K562 (cell line): ENCODE data around the gene ZEB2. TPM values are rescaled to one million over a fixed set of nuclear protein-coding genes. Genes with fewer than 3 reads are reported as not detected.
A peak's percentile ranks its signal among the peaks of the same experiment; 100 is the strongest.

Experiments
- CHD1 ChIP-seq: fragments of 200-600 bp; sonication (generic); IDR thresholded peaks from one replicate; pipeline ENCODE4 v1.6.1; 2012; ENCODE audit warnings: mild to moderate bottlenecking, moderate library complexity, low read length, inconsistent platforms
- CXXC5 ChIP-seq: fragments of 250-450 bp; sonication (Bioruptor Pico); IDR thresholded peaks from 2 replicates; pipeline ENCODE4 v1.8.0; 2022; ENCODE audit warnings: inconsistent platforms, mild to moderate bottlenecking, moderate library complexity
- DPF2 ChIP-seq: fragments of 450-650 bp; IDR thresholded peaks from 2 replicates; pipeline ENCODE4 v1.6.1; 2016
- ETV1 ChIP-seq: fragments of 450-650 bp; conservative IDR thresholded peaks from 2 replicates; pipeline ENCODE4 v1.6.1; 2016; ENCODE audit warnings: missing genetic modification characterization, control low read depth, low read depth, missing compliant biosample characterization
- GTF2A2 ChIP-seq: IDR thresholded peaks from 2 replicates; pipeline ENCODE4 v1.6.1; 2016; ENCODE audit warnings: mild to moderate bottlenecking, missing genetic modification characterization, missing compliant biosample characterization
- HDGF ChIP-seq: fragments of 450-650 bp; IDR thresholded peaks from 2 replicates; pipeline ENCODE4 v1.6.1; 2016
- HEY1 ChIP-seq: fragments of 250-450 bp; sonication (Bioruptor Pico); IDR thresholded peaks from 2 replicates; pipeline ENCODE4 v1.5.0; 2020; ENCODE audit warnings: mild to moderate bottlenecking, moderate library complexity, borderline replicate concordance
- KLF10 ChIP-seq: fragments of 250-450 bp; sonication (Bioruptor Pico); IDR thresholded peaks from 2 replicates; pipeline ENCODE4 v1.6.1; 2021; ENCODE audit warnings: matching md5 sums
- LEF1 ChIP-seq: fragments of 450-650 bp; IDR thresholded peaks from 2 replicates; pipeline ENCODE4 v1.6.1; 2016; ENCODE audit warnings: mild to moderate bottlenecking
- MLLT1 ChIP-seq, 2 experiments: fragments of 450-650 bp; IDR thresholded peaks; 2 replicates each; pipeline ENCODE4 v1.6.1; 2016
- MTA3 ChIP-seq: fragments of 450-650 bp; formaldehyde crosslinking; IDR thresholded peaks from 2 replicates; pipeline ENCODE4 v1.6.1; 2017; ENCODE audit warnings: mild to moderate bottlenecking, borderline replicate concordance
- NCOA2 ChIP-seq, 2 experiments: fragments of 450-650 bp; IDR thresholded peaks; 2 replicates each; pipeline ENCODE4 v1.6.1; 2018; ENCODE audit warnings: mild to moderate bottlenecking in 2 of 2, moderate library complexity in 1 of 2; ENCODE audit not compliant: partially characterized antibody in 2 of 2
- NFIX ChIP-seq: fragments of 250-450 bp; sonication (Bioruptor Pico); IDR thresholded peaks from 2 replicates; pipeline ENCODE4 v1.4.0; 2020; ENCODE audit warnings: low read depth, mild to moderate bottlenecking, moderate library complexity
- NRF1 ChIP-seq, 2 experiments: fragments of 450-650 bp; IDR thresholded peaks in 1 of 2; conservative IDR thresholded peaks in 1 of 2; 2 replicates each; pipeline ENCODE4 v1.6.1; 2014; ENCODE audit warnings: mild to moderate bottlenecking in 2 of 2
- RAD21 ChIP-seq, 2 experiments: fragments of 250-450 bp in 1 of 2; fragments of 450-650 bp in 1 of 2; sonication (Bioruptor Pico) in 1 of 2; formaldehyde crosslinking in 1 of 2; IDR thresholded peaks in 1 of 2; conservative IDR thresholded peaks in 1 of 2; 2 replicates each; pipeline versions ENCODE4 v1.4.0 to v1.8.0; 2020 to 2022; ENCODE audit warnings: mild to moderate bottlenecking in 2 of 2, moderate library complexity in 1 of 2
- RBM25 ChIP-seq: fragments of 200-400 bp; formaldehyde crosslinking; IDR thresholded peaks from 2 replicates; pipeline ENCODE4 v1.6.1; 2018; ENCODE audit warnings: low read length, low read depth, moderate library complexity; ENCODE audit not compliant: severe bottlenecking
- SPI1 ChIP-seq: IDR thresholded peaks from 2 replicates; pipeline ENCODE4 v1.6.1; 2011; ENCODE audit warnings: low read depth, low read length, control low read depth, borderline replicate concordance
- YBX1 ChIP-seq: fragments of 450-650 bp; IDR thresholded peaks from 2 replicates; pipeline ENCODE4 v1.7.1; 2016; ENCODE audit warnings: mild to moderate bottlenecking
- ZBTB8A ChIP-seq: fragments of 450-650 bp; IDR thresholded peaks from 2 replicates; pipeline ENCODE4 v1.6.1; 2018; ENCODE audit warnings: mild to moderate bottlenecking, moderate library complexity; ENCODE audit not compliant: partially characterized antibody
- ZBTB9 ChIP-seq: fragments of 450-650 bp; formaldehyde crosslinking; IDR thresholded peaks from 2 replicates; pipeline ENCODE4 v1.4.0; 2020; ENCODE audit warnings: mild to moderate bottlenecking, moderate library complexity
- ZNF311 ChIP-seq: fragments of 250-450 bp; sonication (Bioruptor Pico); IDR thresholded peaks from 2 replicates; pipeline ENCODE4 v1.4.0; 2020; ENCODE audit warnings: mild to moderate bottlenecking, moderate library complexity
- ZNF609 ChIP-seq: sonication (generic); formaldehyde crosslinking; IDR thresholded peaks from 2 replicates; pipeline ENCODE4 v1.8.1; 2023; ENCODE audit warnings: missing genetic modification reagents, mild to moderate bottlenecking, borderline replicate concordance
- polyA plus RNA-seq, 8 experiments: library from polyadenylated mRNA; depleted of rRNA in 4 of 8; stranded (reverse) in 5 of 8; unstranded in 3 of 8; fragments of >200 nt; fragmentation: Nextera tagmentation in 2 of 8; fragmentation: Illumina TruSeq in 1 of 8; extraction: Ambion mirVana in 2 of 8; extraction: Trizol in 1 of 8; gene quantifications; 2 replicates each; pipeline versions ENCODE4 v1.2.1 to v1.2.3, GENCODE V29; 2011 to 2014; ENCODE audit warnings: inconsistent platforms in 1 of 8, missing spikeins in 1 of 8
- total RNA-seq, 7 experiments: library from RNA; depleted of rRNA in 6 of 7; stranded (reverse); fragments of >200 nt in 6 of 7; fragmentation: Illumina TruSeq in 2 of 7; extraction: Trizol in 2 of 7; gene quantifications; 2 replicates each; pipeline versions ENCODE4 v1.2.1 to v1.2.3, GENCODE V29; 2011 to 2021; ENCODE audit warnings: low replicate concordance in 1 of 7

ZEB2 gene
- total and polyA plus RNA-seq, 9 of the 15 experiments (the other 6 are each of a cell fraction or from before 2014, with no cell fraction given), result 15.1 to 113 (median 72.3) TPM

- TF ChIP-seq ZNF609 (CRISPR knock-in tag) (no peak), SPI1 (peak; percentile 59; the same call in 1 of the 2 replicates), ZNF311 (CRISPR knock-in tag) (no peak), MTA3 (0 out of 2 replicates have a peak, but pooled peaks have one; percentile 31), ETV1 (tag) (no peak), RBM25 (no peak), ZBTB9 (0 out of 2 replicates have a peak, but pooled peaks have one; percentile 23), NFIX (CRISPR knock-in tag) (no peak), CHD1 (peak; percentile 72), NRF1 (conservative IDR thresholded peaks at IDR 0.05 in 1 of 2, IDR thresholded peaks at IDR 0.05 in 1 of 2) (no peak), GTF2A2 (tag) (no peak), HEY1 (no peak), KLF10 (CRISPR knock-in tag) (no peak), NCOA2 (IDR thresholded peaks at IDR 0.05; ENCODE audit: partially characterized antibody in 2 of 2) (no peak), YBX1 (no peak), DPF2 (peak; percentile 74), CXXC5 (no peak), MLLT1 (IDR thresholded peaks at IDR 0.05) (no peak), HDGF (no peak), ZBTB8A (no peak), RAD21 (CRISPR knock-in tag; conservative IDR thresholded peaks at IDR 0.05 in 1 of 2, IDR thresholded peaks at IDR 0.05 in 1 of 2) (0 out of 4 replicates have a peak, but pooled peaks of 1 of the 2 experiments have one; percentile 13), LEF1 (0 out of 2 replicates have a peak, but pooled peaks have one; percentile 1)
Measured at GRCh38 chr2:144508172-144508851, 11.6 kb downstream of the ZEB2 start (continued).
